BJ (cell line): ENCODE results near the gene RGMB. TPM values are rescaled to one million over a fixed set of nuclear protein-coding genes. Genes with fewer than 3 reads are reported as not detected.

Experiments
- CTCF ChIA-PET: fragments of 350-600 bp; formaldehyde crosslinking; extraction: SDS; loops from one replicate; lab custom pipeline; 2021; ENCODE audit warnings: antibody characterized with exemption, inconsistent platforms; lab: Yijun Ruan, JAX
- POLR2A ChIA-PET: fragments of 300-600 bp; sonication (Branson Sonifier 250); formaldehyde crosslinking; extraction: SDS; loops from one replicate; lab custom pipeline; 2021; ENCODE audit warnings: antibody characterized with exemption; lab: Charles Lee
- DNase-seq: peaks from one replicate; pipeline ENCODE4 v3.0.0-alpha.2; 2011; ENCODE audit warnings: low read depth
- H3K27me3 ChIP-seq: 2 replicates; pipeline ENCODE4 v1.6.0; 2011; ENCODE audit warnings: low read length; ENCODE audit not compliant: control insufficient read depth, insufficient read depth
- H3K36me3 ChIP-seq: 2 replicates; pipeline ENCODE4 v1.5.1; 2011; ENCODE audit warnings: low read length; ENCODE audit not compliant: control insufficient read depth, insufficient read depth
- H3K4me3 ChIP-seq: 2 replicates; pipeline ENCODE4 v1.5.1; 2011; ENCODE audit warnings: low read depth, mild to moderate bottlenecking, control low read depth, low read length
- polyA plus RNA-seq: library from polyadenylated mRNA; depleted of rRNA; stranded (reverse); fragments of >200 nt; gene quantifications from 2 replicates; pipeline ENCODE4 v1.2.3, GENCODE V29; 2011; rRNA removed
- TF ChIP-seq, protein P1 (sequence below): IDR thresholded peaks from 2 replicates; pipeline ENCODE4 v1.5.1; 2011; ENCODE audit warnings: low read depth, mild to moderate bottlenecking, control low read depth, inconsistent platforms, low read length, moderate library complexity; ENCODE audit not compliant: insufficient read depth

The RGMB gene
- polyA plus RNA-seq, 1 experiment, result 89.7 TPM

DNA sequence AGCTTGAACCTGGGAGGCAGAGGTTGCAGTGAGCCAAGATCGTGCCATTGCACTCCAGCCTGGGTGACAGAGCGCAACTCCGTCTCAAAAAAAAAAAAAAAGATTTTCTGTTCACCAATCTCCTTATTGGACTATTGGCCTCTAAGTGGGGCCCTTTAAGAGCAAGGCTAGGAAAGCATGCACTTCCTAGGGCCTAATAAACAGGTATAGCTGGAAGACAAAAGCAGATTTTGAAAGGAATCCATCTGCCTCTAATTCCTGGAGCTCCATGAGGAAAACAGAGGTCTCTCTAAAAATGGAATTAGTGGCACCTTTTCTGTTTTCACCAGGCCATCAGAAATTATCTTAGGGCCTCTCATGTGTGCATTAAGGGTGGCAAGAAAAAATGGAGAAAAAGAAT, 70.0 kb downstream of the RGMB start:
- no peaks in the 10 kb centered on the region for H3K27me3 ChIP-seq
- no peaks in the 10 kb centered on the region for H3K36me3 ChIP-seq
- no peak for DNase-seq
- TF ChIP-seq, protein P1, sequence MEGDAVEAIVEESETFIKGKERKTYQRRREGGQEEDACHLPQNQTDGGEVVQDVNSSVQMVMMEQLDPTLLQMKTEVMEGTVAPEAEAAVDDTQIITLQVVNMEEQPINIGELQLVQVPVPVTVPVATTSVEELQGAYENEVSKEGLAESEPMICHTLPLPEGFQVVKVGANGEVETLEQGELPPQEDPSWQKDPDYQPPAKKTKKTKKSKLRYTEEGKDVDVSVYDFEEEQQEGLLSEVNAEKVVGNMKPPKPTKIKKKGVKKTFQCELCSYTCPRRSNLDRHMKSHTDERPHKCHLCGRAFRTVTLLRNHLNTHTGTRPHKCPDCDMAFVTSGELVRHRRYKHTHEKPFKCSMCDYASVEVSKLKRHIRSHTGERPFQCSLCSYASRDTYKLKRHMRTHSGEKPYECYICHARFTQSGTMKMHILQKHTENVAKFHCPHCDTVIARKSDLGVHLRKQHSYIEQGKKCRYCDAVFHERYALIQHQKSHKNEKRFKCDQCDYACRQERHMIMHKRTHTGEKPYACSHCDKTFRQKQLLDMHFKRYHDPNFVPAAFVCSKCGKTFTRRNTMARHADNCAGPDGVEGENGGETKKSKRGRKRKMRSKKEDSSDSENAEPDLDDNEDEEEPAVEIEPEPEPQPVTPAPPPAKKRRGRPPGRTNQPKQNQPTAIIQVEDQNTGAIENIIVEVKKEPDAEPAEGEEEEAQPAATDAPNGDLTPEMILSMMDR, result no peak
- ChIA-PET POLR2A (no interaction called here), CTCF (interaction anchor here (0.6 to 1.5 kb wide), 2 partner anchors 44 to 190 kb away, joined by 3 read pairs; no protein-coding TSS in a partner anchor)
- no peak overlapping the region for H3K4me3 ChIP-seq

- Histone ChIP-seq H3K4me3 (no peak overlapping the region), H3K27me3 (no peaks in the 10 kb centered on the region), H3K36me3 (no peaks in the 10 kb centered on the region)
- no peak for DNase-seq
- ChIA-PET POLR2A (no interaction called here), CTCF (no interaction called here)
- TF ChIP-seq, protein P1, result no peak
Observed at GRCh38 chr5:98844865-98845264, 71.4 kb downstream of the RGMB start.

- POLR2A ChIA-PET, result no interaction called here
- H3K27me3 ChIP-seq, result no peaks in the 10 kb centered on the region
- no peak for DNase-seq
- H3K36me3 ChIP-seq, result no peaks in the 10 kb centered on the region
- CTCF ChIA-PET, result no interaction called here
- H3K4me3 ChIP-seq, result no peak overlapping the region
- TF ChIP-seq, protein P1, result no peak
Observed at GRCh38 chr5:98845878-98846277, 72.4 kb downstream of the RGMB start.

Other genes starting within 250 kb of the RGMB start
- gene CHD1, start 155.3 kb downstream of the RGMB start, polyA plus RNA-seq, result 6.5 and 13.5 TPM in 2 replicates